Fibroblast of the aortic adventitia (primary cell): Measurements from ENCODE around the gene KCNH2. TPM values are rescaled to one million over a fixed set of nuclear protein-coding genes. Genes with fewer than 3 reads are reported as not detected.

Experiments used
- DNase-seq: peaks from one replicate; pipeline ENCODE4 v3.0.0-alpha.2; 2010; ENCODE audit warnings: low read depth
- H3K4me3 ChIP-seq: 2 replicates; pipeline ENCODE4 v1.5.1; 2011; ENCODE audit warnings: low read depth, mild to moderate bottlenecking, control low read depth, low read length, moderate library complexity
- total RNA-seq: library from RNA; depleted of rRNA; stranded (reverse); fragments of >200 nt; gene quantifications from 2 replicates; pipeline ENCODE4 v1.2.3, GENCODE V29; 2012; ENCODE audit warnings: low replicate concordance
- TF ChIP-seq, protein P1 (sequence below): IDR thresholded peaks from 2 replicates; pipeline ENCODE4 v1.5.1; 2011; ENCODE audit warnings: mild to moderate bottlenecking, low read length, control low read depth, inconsistent platforms; ENCODE audit not compliant: insufficient read depth

The KCNH2 gene
- total RNA-seq, 1 donor, result not detected

DNA sequence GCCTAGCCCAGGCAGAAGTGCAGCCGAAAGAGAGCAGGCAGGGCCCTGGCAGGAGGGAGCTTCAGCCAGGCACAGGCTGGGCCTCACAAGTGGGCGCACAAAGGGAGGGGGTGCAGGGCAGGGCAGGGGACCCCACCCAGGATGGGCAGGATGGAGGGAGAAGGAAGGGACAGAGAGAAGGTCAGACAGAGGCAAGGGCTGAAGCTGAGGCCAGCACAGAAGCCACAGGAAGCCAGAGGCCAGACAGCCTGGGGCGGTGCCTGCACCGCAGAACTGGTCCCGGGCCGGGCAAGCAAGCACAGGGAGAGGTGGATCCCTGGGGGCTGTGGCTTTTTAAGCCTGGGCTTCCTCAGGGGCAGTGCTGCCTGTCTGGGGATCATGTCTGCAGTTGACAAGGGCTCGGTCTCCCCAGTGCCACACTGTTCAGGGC is 29.4 kb upstream of the KCNH2 start:
- TF ChIP-seq, protein P1, sequence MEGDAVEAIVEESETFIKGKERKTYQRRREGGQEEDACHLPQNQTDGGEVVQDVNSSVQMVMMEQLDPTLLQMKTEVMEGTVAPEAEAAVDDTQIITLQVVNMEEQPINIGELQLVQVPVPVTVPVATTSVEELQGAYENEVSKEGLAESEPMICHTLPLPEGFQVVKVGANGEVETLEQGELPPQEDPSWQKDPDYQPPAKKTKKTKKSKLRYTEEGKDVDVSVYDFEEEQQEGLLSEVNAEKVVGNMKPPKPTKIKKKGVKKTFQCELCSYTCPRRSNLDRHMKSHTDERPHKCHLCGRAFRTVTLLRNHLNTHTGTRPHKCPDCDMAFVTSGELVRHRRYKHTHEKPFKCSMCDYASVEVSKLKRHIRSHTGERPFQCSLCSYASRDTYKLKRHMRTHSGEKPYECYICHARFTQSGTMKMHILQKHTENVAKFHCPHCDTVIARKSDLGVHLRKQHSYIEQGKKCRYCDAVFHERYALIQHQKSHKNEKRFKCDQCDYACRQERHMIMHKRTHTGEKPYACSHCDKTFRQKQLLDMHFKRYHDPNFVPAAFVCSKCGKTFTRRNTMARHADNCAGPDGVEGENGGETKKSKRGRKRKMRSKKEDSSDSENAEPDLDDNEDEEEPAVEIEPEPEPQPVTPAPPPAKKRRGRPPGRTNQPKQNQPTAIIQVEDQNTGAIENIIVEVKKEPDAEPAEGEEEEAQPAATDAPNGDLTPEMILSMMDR, result no peak
- H3K4me3 ChIP-seq, result no peak overlapping the region
- peak; percentile 47 for DNase-seq

DNA sequence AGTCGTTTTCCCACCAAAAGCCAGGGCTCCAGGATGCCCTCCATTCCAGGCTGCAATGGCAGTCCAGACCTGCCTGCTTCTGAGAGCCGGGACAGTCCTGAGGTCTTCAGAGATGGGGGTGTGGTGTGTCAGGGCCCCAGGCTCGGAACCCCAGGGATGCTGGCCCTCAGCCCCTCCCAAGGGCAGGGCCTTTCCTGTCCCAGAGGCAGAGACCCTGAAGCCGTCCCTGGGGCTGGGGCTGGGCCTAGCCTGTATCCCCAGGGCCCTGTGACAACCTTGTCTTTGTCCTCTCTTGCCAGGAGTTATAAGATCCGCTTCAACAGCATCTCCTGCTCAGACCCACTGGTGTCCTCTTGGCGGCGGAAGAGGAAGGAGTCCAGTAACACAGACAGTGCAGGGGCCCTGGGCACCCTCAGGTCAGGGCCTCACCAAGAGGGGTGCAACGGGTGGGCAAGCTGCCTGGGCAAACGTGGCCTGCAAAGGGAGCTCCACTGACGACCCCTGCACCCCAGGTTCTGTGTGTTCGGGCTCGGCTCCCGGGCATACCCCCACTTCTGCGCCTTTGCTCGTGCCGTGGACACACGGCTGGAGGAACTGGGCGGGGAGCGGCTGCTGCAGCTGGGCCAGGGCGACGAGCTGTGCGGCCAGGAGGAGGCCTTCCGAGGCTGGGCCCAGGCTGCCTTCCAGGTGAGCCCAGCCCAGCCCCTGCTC is 28.6 kb upstream of the KCNH2 start:
- no peak overlapping the region for H3K4me3 ChIP-seq
- TF ChIP-seq, protein P1, result no peak
- no peak for DNase-seq

DNA sequence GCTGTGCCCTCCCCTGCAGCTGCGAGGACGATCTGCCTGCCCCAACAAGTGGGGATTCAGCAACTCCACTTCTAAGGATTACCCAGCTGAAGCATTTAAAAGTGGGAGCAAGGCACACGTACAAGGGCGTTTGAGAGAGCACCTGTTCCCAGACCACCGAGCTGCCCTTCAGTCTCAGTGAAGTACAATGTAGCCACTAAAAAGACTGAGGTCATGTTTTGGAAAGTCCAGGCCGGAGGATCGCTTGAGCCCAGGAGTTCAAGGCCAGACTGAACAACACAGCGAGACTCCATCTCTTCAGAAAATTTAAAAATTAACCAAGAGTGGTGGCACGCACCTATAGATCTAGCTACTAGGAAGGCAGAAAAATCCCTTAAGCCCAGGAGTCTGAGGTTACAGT is 27.4 kb upstream of the KCNH2 start:
- TF ChIP-seq, protein P1, result no peak
- no peak overlapping the region for H3K4me3 ChIP-seq
- DNase-seq, result no peak

DNA sequence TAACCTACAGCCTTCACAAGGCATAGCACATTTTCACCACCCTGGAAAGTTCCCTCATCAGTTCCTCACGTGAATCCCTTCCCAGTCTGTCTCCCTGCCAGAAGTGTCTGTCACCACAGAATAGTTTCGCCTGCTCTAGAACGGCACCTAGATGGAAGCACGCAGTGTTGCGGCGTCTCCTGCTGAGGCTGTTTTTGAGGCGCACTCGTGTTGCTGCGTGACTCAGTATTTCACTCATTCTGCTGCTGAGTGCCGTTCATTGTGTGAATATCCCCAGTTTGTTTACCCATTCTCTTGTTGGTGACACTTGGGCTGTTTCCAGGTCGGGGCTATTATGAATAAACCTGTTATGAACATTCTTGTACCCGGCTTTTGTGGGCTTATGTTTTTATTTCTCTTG is 25.5 kb upstream of the KCNH2 start:
- TF ChIP-seq, protein P1, result no peak

DNA sequence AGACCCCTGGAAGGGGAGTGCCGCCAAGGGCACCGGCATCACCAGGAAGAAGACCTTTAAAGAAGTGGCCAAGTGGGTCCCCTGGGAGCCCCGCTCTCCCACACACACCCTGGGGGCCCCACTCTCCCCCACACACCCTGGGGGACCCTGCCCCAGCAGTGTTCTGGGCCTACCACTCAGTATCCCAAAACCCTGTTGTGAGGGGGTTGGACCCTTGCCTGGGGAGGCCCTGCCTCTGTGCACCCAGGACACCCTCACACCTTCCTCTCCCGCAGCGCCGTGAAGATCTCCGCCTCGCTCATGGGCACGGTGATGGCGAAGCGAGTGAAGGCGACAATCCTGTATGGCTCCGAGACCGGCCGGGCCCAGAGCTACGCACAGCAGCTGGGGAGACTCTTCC is 23.4 kb upstream of the KCNH2 start:
- TF ChIP-seq, protein P1, result no peak
- H3K4me3 ChIP-seq, result no peak overlapping the region
- DNase-seq, result no peak

More for the DNA sequence above, 25.5 kb upstream of the KCNH2 start:
- no peak for DNase-seq
- H3K4me3 ChIP-seq, result no peak overlapping the region

DNA sequence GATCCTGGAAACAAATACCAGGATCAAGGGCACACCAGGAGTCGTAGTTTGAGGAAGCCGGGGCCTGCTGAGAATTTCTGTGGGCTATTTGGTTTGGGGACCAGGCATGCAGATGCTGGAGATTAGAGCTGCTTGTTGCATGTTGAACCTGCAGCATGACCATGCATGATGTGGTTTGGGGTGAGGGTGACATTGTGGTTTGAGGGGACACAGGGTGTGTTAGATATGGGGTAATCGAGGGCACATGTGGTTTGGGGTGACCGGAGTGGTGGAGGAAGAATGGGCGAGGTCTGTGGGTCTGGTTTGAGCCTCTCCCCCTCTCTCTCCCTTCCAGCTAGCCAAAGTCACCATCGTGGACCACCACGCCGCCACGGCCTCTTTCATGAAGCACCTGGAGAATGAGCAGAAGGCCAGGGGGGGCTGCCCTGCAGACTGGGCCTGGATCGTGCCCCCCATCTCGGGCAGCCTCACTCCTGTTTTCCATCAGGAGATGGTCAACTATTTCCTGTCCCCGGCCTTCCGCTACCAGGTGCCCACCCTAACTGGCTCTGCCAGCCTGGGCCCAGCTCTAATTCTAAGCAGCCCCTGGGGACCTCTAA is 22.9 kb upstream of the KCNH2 start:
- DNase-seq, result no peak
- H3K4me3 ChIP-seq, result no peak overlapping the region
- TF ChIP-seq, protein P1, result no peak
